Measurements from ENCODE around the gene ADARB2. TPM values are rescaled to one million over a fixed set of nuclear protein-coding genes. Genes with fewer than 3 reads are reported as not detected.
"Not testable (repeated sequence)": the region's sequence is repeated elsewhere in the genome, so short reads cannot be mapped to it uniquely, and the experiment has no call there.

The ADARB2 gene
- total RNA-seq, 4 donors from 2014 or later, result 2.0 to 9.9 (median 5.1) TPM

- H3K4me3 ChIP-seq, result no peak overlapping the region
- TF ChIP-seq CTCF (IDR thresholded peaks at IDR 0.05), result no peak
- no peak for TF ChIP-seq POLR2A (IDR thresholded peaks at IDR 0.05)
- no peak for DNase-seq
- H3K9me3 ChIP-seq, result no peaks in the 10 kb centered on the region
- H3K36me3 ChIP-seq, result no peaks in the 10 kb centered on the region
- H3K27ac ChIP-seq, result no peak overlapping the region
- H3K4me1 ChIP-seq, result peaks cover 0 to 9% (median 0%) of the 10 kb centered on the region in 4 donors
- no peaks in the 10 kb centered on the region for H3K27me3 ChIP-seq
Measured at GRCh38 chr10:1359626-1359955, 377.7 kb downstream of the ADARB2 start.

- H3K4me1 ChIP-seq, result peaks cover 0 to 9% (median 0%) of the 10 kb centered on the region in 4 donors
- H3K27ac ChIP-seq, result no peak overlapping the region
- no peak for TF ChIP-seq CTCF (IDR thresholded peaks at IDR 0.05)
- no peak for TF ChIP-seq POLR2A (IDR thresholded peaks at IDR 0.05)
- H3K36me3 ChIP-seq, result no peaks in the 10 kb centered on the region
- DNase-seq, result no peak
- H3K4me3 ChIP-seq, result no peak overlapping the region
- no peaks in the 10 kb centered on the region for H3K27me3 ChIP-seq
- no peaks in the 10 kb centered on the region for H3K9me3 ChIP-seq
Measured at GRCh38 chr10:1358860-1359625, 378.3 kb downstream of the ADARB2 start.

- Histone ChIP-seq H3K36me3 (no peaks in the 10 kb centered on the region), H3K27me3 (no peaks in the 10 kb centered on the region), H3K4me1 (peaks cover 0 to 9% (median 0%) of the 10 kb centered on the region in 4 donors), H3K4me3 (no peak overlapping the region), H3K9me3 (no peaks in the 10 kb centered on the region), H3K27ac (no peak overlapping the region)
- no peak for DNase-seq
- TF ChIP-seq POLR2A (IDR thresholded peaks at IDR 0.05) (no peak), CTCF (IDR thresholded peaks at IDR 0.05) (no peak)
Measured at GRCh38 chr10:1358147-1358546, 379.2 kb downstream of the ADARB2 start.

- TF ChIP-seq POLR2A (IDR thresholded peaks at IDR 0.05) (no peak), CTCF (IDR thresholded peaks at IDR 0.05) (no peak)
- peaks cover 0 to 9% (median 0%) of the 10 kb centered on the region in 4 donors for H3K4me1 ChIP-seq
- H3K9me3 ChIP-seq, result no peaks in the 10 kb centered on the region
- H3K27ac ChIP-seq, result no peak overlapping the region
- no peak overlapping the region for H3K4me3 ChIP-seq
- H3K36me3 ChIP-seq, result no peaks in the 10 kb centered on the region
- no peak for DNase-seq
- H3K27me3 ChIP-seq, result no peaks in the 10 kb centered on the region
Measured at GRCh38 chr10:1356349-1356748, 381.0 kb downstream of the ADARB2 start.

GRCh38 chr10:1354809-1355710 lies 382.3 kb downstream of the ADARB2 start:
- no peak overlapping the region for H3K27ac ChIP-seq
- H3K4me3 ChIP-seq, result no peak overlapping the region
- H3K36me3 ChIP-seq, result no peaks in the 10 kb centered on the region
- H3K27me3 ChIP-seq, result no peaks in the 10 kb centered on the region
- no peaks in the 10 kb centered on the region for H3K4me1 ChIP-seq
- TF ChIP-seq POLR2A (IDR thresholded peaks at IDR 0.05), result no peak
- TF ChIP-seq CTCF (IDR thresholded peaks at IDR 0.05), result no peak
- DNase-seq, result no peak
- H3K9me3 ChIP-seq, result no peaks in the 10 kb centered on the region

- H3K9me3 ChIP-seq, H3K27me3 ChIP-seq, H3K36me3 ChIP-seq, H3K4me3 ChIP-seq, DNase-seq, H3K4me1 ChIP-seq, H3K27ac ChIP-seq: not testable (repeated sequence)
Measured at GRCh38 chr10:1352296-1352695, 385.0 kb downstream of the ADARB2 start.

Measured in Peyer's patch (tissue), 4 donors.